GM21723 (cell line): Measurements from ENCODE around the gene EXTL1.

Experiments
- ATAC-seq: cut with Tn5 transposase; IDR thresholded peaks from one replicate; pipeline ENCODE4 v1.9.1; 2021; ENCODE audit warnings: mild to moderate bottlenecking, moderate library complexity; ENCODE audit not compliant: unreplicated experiment

Gene EXTL1

DNA sequence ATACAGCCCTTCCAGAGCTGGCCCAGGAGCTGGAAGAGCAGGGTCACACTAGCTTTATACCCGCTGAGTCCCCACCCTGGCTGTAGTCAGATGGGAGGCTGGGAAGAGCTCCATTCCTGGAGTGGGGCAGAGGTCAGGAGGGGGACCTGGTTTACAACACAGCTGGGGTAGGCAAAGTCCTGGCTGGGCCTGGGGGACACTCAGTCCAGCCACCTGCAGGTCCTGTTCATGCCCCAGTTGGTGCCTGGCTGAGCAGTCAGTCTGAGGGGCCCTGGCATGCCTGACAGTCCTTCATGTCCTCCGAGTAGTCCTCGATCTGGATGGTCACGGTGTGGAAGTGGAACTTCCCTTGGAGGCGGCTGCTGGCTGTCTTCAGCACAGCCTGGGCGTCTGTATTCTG is 17.3 kb downstream of the EXTL1 start:
- ATAC-seq: no peak

DNA sequence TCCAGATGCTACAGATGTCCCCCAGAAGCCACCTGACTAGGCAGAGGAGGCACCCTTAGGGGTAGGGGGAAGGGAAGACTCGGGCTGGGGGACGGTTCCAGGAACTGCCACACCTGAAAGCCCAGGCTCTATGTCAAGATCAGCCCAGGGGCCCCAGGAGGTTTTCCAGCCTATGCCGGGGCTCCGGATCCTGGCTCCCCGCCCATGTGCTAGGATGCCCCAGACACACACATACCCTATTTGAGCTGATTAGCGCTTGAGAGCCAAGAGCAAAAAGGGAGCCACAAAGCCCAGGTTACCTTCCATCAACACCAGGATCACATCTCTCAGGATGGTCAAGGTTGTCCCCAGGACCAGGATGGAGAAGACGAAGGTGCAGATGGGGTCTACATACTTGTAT is 19.8 kb downstream of the EXTL1 start:
- no peak for ATAC-seq

DNA sequence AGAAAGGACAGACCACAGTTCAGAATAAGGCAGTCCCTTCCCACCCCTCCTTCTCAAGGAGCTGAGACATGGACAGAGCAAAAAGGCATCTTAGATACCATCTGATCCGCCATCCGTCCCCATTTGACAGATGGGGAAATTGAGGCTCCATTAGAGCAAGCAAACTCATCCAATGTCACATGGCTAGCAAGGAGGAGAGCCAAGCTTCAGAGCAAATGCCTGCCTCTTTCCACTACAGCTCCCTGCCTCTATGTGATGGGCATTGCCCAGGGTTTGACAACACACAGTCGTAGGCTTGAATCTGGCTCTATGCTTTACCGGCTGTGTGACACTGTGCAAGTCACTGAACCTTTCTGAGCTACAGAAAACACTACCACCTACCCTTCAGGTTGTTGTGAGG is 20.4 kb downstream of the EXTL1 start:
- ATAC-seq: no peak

DNA sequence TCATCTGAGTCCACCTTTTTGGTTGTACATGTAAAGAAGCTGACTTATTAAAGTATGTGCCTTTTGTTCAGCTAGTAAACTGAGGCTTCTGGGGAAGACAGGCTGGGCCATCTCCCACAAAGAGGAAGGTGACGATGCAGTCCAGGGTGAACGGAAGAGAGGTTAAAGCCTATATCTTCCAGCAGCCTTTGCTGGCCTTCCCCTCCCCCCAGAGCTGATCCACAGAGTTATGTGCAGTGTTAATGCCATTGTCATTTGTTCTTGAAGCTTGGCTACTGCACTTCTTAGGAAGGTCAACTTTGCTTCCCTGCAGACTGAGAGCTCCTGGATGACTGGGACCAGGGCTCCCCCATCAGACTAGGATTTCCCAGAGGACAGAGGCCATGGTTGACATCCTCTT is 22.2 kb downstream of the EXTL1 start:
- no peak for ATAC-seq

DNA sequence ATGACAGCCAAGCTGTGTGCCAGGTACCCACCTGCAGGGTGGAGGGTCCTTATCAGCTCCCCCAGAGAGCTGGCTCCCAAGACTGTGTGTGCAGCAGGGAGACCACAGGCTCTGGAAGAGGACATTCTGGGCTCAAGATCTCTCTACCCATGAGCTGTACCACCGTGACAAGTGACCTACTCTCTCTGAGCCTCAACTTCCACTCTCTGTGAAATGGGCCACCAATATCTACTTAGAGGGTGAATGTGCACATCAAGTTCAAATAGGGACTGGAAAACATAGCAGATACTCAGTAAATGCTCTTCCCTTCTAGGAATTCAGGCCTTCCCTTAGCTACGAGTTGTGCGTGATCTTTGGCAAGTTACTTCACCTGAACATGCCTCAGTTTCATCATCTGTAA is 22.8 kb downstream of the EXTL1 start:
- no peak for ATAC-seq

DNA sequence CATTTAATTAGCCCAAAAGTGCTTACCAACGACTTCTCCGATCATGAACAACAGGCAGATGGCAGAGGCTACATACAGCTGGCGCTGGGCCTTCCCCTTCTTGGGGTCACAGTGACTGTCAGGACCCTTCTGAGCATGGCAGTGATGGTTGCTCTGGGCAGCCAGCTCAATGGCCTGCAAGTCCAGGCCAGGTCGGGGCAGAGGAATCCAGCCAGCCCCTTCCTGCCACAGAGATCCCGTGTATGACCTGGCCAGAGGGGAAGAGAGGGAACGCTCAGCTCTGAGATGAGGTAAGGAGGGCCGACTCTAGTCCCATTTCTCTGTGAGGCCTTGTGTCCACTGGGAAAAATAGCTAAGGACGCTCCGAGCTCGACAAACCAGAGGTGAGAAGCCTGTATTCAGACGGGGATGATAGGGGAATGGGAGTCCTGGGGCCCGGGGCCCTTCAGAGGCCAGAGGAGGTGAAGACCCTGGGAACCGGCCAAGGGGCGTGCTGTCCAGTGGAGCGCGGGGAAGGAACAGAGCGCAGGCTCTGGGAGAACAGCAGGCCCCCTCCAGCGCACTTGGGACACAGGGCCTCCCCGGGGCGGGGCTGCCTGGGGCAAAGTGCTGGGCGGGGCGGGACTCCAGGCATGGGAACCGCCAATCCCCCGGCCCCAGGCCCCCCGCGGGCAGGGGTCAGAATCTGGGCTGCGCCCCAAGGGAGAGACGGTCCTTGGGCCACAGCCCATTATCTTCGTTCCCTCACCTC is 23.6 kb downstream of the EXTL1 start:
- ATAC-seq: no peak

DNA sequence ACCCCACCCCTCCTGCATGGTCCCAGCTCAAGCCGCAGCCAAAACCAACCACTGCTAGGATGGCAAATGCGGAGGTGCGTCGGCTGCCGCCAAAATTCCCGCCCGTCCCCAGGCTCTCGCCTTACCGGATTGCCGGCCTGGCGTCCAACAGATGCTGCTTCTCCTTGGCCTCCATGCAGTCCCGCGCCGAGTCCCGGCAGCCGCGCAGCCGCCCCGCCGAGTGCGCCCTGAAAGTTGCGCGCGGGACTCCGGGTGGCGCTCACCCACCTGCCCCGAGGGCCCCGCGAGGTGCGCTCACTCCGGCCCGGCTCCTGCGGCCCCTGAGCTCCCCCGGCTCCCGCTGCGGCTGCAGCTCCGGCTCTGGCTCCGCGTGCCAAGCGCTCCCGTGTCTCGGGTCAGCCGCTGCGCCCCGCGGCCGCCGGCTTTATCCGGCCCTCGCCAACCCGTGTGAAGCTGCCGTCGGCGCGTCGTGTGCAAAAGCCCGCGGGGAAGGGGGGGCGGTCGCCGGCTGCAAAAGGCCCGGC is 24.2 kb downstream of the EXTL1 start, which contains the start of gene SLC30A2:
TSS of gene SLC30A2 (minus strand) at position 397 of the 524 bp plus-strand sequence. CDS start at position 175, 222 bp downstream.
- no peak for ATAC-seq

DNA sequence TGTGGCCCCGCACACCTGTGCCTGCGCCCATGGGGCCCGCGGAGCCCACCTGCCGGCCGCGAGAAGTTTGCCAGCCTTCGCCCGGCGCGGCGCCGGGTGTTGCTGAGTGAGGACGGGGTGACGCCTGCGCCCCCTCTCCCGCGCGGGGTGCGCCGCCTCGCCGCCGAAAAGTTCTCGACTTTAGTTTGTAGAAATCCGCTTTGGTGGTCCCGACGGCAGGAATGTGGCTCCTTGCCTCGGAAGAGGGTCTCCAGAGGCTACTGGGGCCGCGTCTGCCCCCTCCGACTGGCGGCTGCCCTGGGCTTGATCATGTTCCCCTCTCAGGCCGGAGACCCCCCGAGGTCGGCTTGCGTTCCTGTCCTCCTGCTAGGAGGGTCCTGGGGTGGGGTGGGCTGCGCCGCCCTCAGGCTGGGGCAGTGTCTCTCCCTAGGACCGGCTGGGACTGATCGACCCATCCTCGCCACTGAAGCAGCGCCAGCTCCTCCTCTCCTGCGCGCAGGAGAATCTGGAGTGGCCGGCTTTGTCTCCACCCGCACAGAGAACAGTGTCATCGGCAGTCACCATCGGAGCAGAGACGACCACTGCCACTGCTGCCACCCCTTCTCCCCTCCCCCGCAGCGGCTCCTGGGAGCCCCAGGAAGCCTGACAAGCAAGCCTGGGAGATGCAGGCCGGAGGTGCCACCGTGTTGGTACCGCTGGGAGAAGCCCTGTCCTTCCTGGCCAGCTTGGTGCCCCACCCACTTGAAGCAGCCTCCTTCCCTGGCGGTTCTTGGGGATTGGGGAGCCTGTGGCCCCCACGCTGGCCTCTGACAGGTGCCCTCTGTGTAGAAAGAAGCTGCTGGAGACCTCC is 24.9 kb downstream of the EXTL1 start:
- no peak for ATAC-seq

DNA sequence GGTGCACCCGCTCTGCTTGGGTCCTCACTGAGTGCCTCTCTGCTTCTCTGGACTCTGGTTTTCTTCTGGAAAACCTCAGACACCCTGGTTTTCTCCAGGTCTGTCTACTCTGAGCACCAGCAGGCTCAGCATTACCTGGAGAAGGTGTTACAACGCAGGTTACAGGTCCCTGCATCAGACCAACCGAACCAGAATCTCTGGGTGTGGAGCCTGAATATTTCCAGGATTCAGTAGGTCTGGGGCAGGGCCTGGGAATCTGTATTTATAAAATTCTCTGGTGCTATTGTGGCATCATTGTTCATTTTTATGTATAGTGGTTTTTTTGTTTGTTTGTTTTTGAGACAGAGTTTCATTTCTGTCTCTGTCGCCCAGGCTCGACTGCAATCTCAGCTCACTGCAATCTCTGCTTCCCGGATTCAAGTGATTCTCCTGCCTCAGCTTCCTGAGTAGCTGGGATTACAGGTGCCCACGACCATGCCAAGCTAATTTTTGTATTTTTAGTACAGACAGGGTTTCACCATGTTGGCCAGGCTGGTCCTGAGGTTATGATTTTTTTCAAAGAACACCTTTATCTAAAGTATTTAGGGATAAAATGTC is 25.8 kb downstream of the EXTL1 start:
- no peak for ATAC-seq

DNA sequence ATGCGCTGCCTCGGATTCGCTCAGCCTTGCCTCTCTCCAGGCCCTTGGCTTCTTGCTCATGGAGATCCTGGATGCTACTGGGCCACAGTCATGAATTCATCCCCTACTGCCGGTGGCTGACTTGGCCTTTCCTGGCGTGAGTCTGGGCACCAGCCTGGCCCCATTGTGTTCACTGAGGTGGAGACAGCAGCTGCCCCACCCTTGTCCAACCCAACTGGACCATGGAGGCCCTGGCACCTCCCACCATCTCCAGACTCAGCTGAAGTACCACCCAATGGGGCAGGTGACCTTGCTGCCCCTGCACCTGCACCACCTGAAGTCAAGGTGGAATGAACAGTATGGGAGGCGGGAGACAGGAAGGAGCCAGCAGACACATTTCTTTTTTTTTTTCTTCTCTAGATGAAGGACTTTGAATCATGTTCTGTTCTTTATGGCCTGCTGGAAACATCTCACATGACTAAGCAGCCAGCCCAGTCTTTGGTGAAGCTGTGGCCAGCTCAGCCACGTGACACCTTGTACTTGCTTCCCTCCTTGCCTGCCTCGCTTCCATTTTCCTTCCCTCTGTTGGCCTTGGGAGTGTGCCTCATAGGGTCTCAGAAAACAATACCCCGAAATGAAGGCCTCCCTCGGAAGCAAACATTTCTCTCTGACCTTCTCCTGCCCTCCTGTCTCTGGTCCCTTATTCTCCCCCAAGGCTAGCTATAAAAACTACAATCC is 28.1 kb downstream of the EXTL1 start:
- no peak for ATAC-seq

DNA sequence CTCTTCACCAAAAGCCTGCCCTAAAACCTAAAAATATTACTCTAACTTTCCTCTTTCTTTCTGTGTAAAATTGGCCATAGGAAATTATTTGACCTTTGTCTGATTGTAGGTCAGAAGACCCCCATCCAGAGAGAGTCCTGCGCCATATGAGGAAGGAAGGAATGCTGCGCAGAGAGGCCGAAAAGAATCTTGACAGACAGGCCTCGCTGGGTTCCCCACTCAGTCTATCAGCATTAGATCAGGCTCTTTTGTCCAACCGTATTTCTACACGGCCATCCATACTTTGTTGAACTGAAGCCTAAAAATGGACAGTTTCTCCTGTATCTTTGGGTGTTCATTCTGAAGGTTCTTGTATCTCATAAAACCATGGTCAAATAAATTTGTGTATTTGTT is 28.7 kb downstream of the EXTL1 start:
- no peak for ATAC-seq

DNA sequence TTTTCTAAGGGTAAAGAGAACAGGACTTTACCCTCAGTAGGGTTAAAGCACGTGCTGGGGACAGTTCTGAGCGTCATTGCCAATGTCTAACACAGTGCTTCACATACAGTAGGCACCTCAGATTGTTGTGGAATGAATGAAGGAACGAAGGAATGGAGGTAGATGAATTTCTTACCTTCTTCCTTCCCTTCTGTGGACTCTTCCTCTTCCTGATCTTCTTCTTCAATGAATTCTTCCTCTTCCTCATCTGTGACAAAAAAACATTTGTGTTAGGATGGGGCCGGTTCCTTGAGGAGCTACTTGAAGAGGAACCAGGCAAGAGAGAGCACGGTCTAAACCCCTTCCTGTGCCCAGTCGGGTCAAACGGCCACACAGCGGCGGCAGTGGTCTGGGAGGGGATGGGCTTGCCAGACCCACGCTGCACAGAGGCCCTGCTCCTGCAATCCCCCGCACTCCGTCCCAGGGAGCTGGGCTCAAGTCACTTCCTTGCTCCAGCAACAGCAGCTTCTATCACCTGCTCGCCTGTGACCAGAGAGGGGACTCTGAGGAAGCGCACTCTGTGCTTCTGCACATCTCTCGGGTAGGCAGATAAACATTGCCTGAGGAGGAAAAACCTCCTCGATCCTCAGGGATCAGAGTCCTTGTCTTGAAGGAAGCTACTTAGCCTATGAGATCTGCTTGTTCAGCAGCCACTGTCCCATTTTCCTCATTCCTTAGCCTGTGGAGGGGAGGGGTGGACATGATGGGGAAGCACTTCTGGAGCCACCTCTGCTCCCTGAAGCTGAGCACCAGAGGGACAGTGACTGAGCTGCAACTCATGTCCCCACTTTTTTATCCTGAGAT is 32.4 kb downstream of the EXTL1 start:
- ATAC-seq: no peak

DNA sequence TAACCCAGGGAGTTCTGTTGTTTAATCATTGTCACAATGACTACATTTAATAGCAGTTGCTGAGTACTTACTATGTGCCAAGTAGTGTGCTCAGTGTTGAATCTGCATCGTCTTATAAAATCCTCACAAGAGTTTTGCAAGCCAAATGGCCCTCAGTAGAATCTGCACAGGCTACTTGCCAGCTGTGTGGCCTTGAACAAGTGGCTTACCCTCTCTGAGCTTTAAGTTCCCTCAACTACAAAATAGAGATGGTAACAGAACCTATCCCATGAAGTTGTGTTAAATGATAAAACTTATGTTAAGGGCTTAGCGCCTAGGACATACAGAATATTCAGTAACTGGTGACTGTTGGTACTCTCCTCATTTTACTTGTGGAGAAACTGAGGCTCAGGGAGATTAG is 33.5 kb downstream of the EXTL1 start:
- ATAC-seq: no peak

DNA sequence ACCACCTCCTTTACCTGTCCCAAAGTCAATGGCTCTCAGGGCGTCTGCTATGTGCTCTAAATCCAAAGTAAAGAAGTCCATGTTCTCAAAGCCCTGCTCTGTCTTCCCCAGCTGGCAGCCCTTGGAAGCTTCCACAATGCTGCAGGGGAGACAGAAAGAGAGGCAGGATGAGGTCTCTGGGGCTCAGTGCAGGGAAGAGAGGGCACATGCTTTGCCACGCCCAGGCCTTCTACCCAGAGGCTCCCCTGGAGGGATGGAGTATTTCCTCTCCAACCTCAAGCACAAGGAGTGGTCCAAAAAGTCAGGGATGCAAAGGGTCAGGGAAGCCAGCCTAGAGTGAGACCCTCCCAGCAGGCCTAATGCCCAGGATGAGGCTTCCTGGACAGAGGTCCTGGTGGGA is 35.6 kb downstream of the EXTL1 start:
- no peak for ATAC-seq

DNA sequence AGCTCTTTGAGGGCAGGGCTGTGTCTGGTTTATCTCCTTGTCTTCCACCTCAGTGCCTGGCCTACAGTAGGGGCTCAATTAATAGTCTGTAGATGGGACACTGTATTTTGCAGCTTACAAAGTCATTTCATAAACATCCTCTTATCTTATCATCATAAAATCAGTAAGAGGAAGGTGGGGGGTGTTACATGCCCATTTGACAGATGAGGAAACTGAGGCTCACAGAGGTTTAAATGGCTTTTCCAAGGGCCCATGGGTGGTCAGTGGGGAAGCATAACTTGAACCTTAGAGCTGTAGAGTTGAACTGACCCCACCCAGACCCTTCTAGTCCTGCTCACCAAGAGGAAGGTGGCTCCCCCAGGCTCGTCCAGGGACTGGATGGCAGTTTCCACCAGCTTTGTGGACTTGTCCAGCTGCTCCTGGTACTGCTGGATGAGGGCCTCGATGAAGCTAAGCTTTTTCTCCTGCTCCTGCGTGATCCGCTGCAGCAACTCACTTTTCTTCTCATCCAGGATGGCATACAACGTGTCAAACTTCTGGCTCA is 36.5 kb downstream of the EXTL1 start:
- ATAC-seq: no peak

DNA sequence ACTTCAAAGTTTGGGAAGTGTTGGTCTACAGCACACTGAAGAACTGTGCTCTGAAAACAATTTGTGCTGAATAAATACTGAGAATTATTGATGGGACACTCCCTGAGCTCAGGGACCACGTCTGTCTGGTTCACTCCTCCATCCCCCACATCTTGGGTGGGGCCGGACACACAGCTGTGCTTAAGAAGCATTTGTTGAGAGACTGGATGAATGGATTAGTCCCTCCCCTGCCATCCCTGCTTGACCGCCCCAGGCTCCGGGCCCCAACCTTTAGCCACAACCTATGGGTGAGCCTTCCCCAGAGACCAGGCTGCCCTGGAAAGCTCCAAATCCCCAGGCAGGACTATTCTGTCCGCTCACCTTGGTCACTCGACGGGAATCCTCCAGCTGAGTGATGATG is 38.3 kb downstream of the EXTL1 start:
- no peak for ATAC-seq

DNA sequence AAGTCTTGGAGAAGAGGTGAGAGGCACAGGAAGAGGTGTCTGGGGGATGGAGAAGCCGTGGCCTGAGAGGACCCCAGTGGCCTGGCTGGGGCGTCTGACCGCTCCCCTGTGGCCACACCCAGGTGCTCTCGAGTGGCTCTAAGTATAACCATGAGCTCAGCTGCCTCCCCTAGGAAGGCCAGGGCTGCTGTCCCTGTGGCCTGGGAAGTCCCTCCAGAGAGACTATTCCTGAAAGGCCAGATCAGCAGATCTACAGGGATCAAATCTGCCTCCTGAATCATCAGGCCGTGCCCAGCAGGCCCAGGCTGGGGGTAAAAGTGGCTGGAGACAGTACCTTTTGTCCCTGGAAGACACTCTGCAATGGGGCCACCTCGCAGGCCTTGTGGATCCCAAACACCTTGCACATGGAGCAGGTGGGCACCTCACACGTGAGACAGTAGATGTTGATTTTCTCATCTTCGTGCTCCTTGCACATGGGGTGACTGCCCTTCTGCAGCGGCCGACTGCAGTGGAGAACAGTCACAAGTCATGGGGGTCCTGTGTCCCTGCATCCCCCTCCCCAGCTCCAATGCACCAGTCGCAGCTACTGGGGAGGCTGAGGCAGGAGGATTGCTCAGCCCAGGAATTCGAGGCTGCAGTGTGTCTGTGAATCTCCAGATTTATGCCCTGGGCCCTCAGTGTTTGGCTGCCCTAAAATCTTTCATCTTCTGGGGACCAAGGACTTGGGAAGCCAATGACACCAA is 39.4 kb downstream of the EXTL1 start:
- no peak for ATAC-seq

DNA sequence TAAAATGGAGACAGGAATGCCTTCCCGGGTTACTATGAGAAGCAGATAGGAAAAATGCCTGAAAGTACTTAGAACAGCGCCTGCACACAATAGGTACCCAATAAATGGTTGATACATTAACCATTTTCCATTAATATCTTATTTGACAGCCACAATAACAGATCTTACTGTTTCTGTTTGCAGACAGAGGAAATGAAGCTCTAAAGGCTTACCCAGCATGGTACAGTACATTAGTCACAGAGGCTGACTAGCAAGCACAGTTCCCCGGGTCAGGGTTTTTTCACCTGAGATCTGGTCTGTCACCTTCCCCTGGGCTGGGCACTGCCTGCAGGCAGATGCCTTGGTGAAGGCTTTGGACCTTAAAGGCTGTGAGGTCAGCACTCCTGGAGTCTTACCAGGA is 43.0 kb downstream of the EXTL1 start:
- ATAC-seq: no peak

DNA sequence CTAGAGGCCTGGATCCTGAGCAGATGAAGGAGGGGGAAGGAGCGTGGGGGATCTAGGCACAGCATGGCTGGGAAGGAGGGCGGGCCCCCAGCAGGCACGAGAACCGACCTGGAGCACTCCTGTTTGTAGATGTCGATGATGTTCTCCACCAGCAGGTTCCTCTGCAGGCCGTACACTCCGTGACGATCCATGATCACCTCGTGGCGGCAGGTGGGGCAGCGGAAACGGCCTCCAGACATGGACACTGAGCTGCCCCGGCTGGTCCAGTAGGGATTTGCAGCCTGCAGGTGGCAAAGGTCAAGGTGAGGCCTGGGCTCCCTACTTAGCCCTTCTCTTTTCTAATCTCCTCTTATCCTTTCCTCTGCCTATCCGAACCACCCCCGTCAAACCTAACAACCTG is 44.6 kb downstream of the EXTL1 start:
- no peak for ATAC-seq
